Activated CD4-positive, alpha-beta T cell treated with anti-CD3 and anti-CD28 coated beads for 48 hours (primary cell): ENCODE measurements around the gene PIEZO1.

Experiments
- DNase-seq: peaks from one replicate; pipeline ENCODE4 v3.0.0-alpha.2; 2020

Gene PIEZO1

DNA sequence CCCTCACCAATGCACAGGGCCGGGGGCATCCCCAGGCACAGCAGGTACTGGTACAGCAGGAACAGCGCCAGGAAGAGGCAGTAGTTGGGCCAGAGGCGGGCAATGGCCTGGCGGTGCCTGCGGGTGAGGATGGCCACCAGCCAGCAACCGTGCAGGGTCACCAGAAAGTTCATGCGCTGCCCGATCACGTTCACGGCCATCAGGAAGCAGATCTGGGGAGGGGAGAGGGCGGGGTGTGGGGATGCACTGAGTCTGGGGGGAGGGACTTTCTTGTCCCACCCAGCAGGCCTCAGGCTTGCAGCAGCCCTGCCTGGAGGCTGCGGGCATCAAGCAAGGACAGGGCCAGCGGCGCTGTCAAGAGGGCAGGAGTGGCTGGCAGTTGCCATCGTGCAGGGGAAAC lies 53.3 kb downstream of the PIEZO1 start:
- DNase-seq, result no peak

DNA sequence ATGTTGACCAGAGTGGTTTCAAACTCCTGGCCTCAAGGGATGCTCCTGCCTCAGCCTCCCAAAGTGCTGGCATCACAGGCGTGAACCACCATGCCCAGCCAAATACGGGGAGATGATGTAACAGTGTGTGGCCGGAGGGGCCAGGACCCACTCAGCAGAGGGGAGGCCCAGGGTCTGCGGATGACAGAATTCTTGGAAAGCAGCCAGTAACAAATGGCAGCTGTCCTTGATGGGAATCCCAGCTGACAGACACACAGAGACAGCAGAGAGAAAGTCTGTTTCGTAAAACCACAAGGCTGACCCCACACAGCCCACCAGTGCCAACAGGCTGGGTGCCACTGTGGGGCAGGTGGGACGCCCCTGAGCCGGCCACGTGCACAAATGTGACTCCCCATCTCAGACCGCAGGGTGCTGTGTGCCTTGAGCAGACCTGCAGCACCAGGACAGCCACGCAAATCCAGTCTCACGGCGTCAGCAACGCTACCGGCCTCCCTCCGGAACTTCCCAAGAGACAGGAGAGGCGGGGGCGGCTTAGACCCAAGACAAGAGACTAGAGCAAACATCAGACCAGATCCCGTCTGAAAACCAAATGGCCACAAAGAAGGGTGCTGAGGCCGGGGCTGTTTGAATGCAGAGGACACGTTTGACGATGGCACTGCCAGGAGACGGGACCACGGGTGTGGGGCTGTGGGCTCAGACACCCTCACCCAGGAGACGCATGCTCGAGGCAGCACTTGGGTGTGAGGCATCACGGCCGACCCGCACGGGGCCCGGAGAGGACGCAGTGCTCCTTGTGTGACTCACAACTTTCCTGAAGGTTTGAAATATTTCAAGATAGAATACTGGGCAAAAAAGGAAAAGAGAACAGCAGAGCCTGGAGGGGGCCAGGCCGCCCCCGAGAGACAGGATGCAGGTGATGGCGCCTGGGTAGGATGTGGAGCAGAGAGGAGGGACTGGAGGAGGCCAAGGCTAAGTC lies 54.1 kb downstream of the PIEZO1 start:
- DNase-seq, result no peak

- DNase-seq, result no peak
Measured at GRCh38 chr16:88727871-88728270, 57.1 kb downstream of the PIEZO1 start.

GRCh38 chr16:88726981-88727380 lies 58.0 kb downstream of the PIEZO1 start:
- DNase-seq, result no peak

DNA sequence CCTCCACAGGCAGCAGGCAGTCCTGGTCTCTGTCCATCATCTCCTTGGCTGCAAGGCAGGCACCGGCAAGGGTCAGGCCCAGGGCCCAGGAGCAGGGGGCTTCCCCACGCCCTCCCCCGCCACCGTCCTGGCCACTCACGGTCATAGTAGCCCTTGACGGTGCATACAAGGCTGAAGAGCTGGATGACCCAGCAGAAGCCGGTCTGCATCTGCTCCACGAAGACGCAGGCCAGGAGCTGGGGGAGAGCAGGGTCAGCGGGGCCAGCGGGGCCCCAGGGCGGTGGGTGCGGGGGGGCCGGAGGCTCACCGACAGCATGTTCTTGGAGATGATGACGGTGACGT lies 58.6 kb downstream of the PIEZO1 start:
- no peak for DNase-seq

GRCh38 chr16:88725609-88726407 lies 59.2 kb downstream of the PIEZO1 start:
- DNase-seq, result no peak

GRCh38 chr16:88724855-88725555 lies 60.0 kb downstream of the PIEZO1 start:
- DNase-seq, result no peak

- DNase-seq, result no peak
Measured at GRCh38 chr16:88723911-88724310, 61.1 kb downstream of the PIEZO1 start.

DNA sequence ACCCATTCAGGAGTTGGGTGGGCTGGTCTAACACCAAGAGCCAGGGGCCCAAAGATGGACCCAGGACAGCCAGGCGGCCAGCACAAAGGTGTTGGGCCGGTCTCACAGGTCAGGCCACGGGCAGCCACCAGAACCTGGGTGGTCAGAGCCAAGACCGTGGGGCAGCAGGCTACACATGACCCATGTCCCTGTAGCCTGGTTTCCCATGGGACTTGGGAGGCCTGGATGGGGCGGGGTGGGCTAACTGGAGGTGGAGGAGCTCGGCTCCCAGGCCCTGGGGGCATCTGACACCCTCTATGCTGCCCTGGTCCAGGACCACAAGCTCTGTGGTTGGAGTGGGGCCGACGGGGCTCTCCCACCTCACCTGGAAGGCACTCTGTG lies 61.5 kb downstream of the PIEZO1 start:
- no peak for DNase-seq

DNA sequence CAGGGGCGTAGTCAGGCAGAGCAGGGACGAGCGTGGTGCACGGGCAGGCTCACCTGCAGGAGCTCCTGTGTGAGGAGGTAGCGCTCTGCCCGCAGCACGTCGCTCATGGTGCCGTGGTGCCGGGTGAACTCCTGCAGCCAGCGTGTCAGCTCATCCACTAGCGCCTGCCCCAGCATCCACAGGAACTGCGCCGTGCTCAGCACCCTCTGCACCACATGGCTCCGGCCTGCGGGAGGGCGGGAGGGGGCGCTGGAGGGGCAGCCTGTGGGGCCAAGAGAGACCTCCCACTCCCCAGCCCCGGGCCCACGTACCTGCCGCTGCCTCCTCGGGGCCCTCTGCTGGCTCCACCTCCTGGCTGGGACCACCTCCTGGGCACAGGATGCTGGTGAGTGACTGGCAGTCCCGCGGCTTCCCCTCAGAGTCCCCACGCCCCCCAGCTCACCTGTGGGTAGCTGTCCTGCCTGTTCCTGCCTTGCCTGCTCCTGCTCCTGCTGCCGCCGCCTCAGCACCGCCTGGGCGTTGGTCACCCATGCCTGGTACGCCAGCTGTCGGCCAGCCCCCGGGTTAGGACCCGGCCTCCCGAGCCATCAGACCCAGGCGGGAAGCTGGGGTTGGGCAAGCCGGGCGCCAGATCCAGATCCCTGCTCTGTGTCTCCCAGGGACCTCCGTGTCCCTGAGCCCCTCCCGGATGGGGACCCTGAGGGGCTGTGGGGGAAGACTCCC lies 62.1 kb downstream of the PIEZO1 start:
- DNase-seq, result no peak

GRCh38 chr16:88721815-88722755 lies 62.9 kb downstream of the PIEZO1 start:
- no peak for DNase-seq

- no peak for DNase-seq
Measured at GRCh38 chr16:88721236-88721635, 63.8 kb downstream of the PIEZO1 start.

DNA sequence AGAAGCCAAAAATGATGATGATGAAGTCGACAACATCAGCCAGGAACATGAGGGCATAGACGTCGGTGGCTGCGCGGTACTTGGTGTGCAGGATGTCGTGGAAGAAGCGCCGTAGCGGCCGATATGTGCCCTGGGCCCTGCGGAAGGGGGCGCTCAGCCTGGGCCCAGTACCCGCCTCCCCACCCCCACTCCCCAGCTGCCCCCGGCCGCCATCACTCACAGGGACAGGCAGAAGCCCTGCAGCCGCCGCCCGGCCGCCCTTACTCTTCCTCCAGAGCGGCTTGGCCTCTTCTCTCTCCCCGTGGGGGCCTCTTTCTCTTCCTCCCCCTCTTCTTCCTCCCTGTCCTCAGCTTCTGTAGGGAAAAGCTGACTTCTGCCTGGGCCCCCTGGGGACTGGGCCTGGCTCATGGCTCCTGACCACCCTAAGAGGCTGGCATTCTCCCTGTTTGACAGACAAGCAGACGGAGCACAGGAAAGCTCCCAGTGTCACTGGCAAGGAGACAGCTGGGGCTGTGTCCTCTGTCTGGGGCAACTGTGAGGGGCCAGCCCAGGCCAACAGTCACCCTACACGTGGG lies 64.5 kb downstream of the PIEZO1 start:
- no peak for DNase-seq

DNA sequence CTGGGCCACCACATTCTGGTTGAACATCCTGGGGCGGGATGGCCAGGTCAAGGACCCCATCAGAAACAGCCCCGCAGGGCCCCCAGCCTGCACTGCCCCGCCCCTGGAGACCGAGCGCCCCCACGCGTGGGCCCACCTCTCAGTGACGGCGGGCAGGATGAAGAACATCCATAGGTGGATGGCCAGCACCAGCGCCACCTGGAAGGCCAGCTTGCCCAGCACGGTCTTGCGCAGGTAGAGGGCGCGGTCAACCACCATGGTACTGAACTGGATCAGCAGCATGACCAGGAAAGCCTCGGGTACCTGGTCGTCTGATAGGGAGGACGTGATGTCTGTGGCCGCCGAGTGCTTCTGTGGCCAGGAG lies 65.1 kb downstream of the PIEZO1 start:
- no peak for DNase-seq

DNA sequence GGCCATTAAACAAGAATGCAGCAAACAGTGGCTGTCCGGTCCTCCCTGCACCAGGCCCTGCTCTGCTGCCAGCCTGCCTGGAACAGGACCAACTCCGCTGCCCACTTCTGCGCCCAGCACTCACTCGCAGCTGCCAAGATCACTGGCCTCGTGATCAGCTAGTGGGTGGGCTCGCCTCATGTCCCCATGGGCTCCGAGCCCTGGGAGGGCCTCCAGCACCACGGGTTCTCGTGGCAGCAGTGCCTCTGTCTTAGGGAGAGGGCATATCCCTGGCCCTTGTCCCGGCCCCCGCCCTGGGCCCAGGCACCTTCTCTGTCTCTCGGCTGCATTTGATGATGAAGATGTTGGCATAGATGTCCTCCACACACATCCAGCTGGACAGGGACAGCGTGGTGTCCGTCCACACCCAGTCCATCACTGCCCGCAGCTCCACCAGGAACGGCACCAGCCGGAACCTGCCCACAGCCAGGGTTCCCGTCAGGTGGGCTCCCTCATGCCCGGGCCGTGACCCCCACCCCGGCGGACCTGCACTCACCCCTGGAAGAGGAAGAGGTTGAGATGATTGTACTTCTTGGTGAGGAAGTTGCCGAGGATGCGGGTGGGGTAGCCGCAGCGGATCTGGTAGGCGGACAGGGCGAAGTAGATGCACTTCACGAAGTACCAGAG lies 65.6 kb downstream of the PIEZO1 start:
- no peak for DNase-seq

GRCh38 chr16:88718178-88718577 lies 66.8 kb downstream of the PIEZO1 start:
- no peak for DNase-seq

DNA sequence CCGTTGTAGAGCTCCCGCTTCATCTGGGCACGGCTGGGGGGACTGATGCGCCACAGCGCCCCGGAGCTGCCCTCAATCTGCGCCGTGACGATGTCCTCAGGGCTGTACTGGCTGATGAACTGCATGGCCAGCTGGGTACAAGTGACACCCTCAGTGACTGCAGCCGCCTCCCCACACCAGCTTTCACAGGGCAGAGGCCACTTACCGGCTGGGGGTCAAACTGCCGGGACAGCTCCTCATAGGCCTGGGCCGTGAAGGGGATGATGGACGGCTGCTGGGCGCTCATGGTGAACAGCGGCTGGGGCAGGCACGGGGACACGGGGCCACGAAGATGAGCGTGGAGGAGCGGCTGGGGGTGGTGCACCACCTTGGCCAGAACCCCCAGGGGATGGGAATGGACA lies 68.4 kb downstream of the PIEZO1 start:
- DNase-seq, result no peak

- no peak for DNase-seq
Measured at GRCh38 chr16:88716201-88716600, 68.8 kb downstream of the PIEZO1 start.

- no peak for DNase-seq
Measured at GRCh38 chr16:88715312-88716190, 69.5 kb downstream of the PIEZO1 start.
